Measurements from ENCODE around the gene TSBP1.

The TSBP1 gene

DNA sequence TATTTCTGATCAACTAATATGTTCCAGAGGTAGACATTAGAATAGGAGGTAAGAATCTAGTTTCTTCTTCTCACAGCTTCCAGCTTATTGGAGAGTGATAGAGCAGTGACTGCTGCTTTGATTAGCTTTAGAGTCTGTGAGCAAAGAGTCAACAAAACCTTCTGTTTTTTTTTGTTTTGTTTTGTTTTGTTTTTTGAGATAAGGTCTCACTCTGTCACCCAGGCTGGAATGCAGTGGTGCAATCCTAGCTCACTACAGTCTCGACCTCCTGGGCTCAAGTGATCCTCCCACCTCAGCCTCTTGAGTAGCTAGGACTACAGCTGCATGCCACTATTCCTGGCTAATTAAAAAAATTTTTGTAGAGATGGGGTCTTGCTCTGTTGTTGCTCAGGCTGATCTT, 39.3 kb downstream of the TSBP1 start:
- Histone ChIP-seq H4K20me1 (ENCODE audit: low read depth, low read length) (no peaks in the 10 kb centered on the region), H3K79me2 (ENCODE audit: insufficient read depth, low read length) (no peaks in the 10 kb centered on the region), H3K27me3 (ENCODE audit: low read length) (no peaks in the 10 kb centered on the region), H3K4me3 (ENCODE audit: insufficient read depth, low read length, poor library complexity, severe bottlenecking) (no peak overlapping the region), H3K9me3 (ENCODE audit: insufficient read depth, low read length) (no peaks in the 10 kb centered on the region), H3K4me2 (ENCODE audit: low read depth, low read length, poor library complexity, severe bottlenecking) (no peak overlapping the region), H3K36me3 (ENCODE audit: low read length) (no peaks in the 10 kb centered on the region), H3F3A (ENCODE audit: insufficient read depth) (no peaks in the 10 kb centered on the region), H2AFZ (ENCODE audit: low read depth, low read length, severe bottlenecking) (no peak overlapping the region), H3K9me2 (replicated peaks; ENCODE audit: insufficient read depth, low read length) (no peaks in the 10 kb centered on the region), H3K27ac (ENCODE audit: low read depth, low read length) (no peak overlapping the region), H3K9ac (ENCODE audit: low read length) (no peak overlapping the region)
- no peak for TF ChIP-seq EZH2phosphoT487 (conservative IDR thresholded peaks at IDR 0.05; ENCODE audit: low read length)
- TF ChIP-seq, protein P1, sequence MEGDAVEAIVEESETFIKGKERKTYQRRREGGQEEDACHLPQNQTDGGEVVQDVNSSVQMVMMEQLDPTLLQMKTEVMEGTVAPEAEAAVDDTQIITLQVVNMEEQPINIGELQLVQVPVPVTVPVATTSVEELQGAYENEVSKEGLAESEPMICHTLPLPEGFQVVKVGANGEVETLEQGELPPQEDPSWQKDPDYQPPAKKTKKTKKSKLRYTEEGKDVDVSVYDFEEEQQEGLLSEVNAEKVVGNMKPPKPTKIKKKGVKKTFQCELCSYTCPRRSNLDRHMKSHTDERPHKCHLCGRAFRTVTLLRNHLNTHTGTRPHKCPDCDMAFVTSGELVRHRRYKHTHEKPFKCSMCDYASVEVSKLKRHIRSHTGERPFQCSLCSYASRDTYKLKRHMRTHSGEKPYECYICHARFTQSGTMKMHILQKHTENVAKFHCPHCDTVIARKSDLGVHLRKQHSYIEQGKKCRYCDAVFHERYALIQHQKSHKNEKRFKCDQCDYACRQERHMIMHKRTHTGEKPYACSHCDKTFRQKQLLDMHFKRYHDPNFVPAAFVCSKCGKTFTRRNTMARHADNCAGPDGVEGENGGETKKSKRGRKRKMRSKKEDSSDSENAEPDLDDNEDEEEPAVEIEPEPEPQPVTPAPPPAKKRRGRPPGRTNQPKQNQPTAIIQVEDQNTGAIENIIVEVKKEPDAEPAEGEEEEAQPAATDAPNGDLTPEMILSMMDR (IDR thresholded peaks at IDR 0.05; ENCODE audit: insufficient read depth, low read length, poor library complexity, severe bottlenecking) = no peak

DNA sequence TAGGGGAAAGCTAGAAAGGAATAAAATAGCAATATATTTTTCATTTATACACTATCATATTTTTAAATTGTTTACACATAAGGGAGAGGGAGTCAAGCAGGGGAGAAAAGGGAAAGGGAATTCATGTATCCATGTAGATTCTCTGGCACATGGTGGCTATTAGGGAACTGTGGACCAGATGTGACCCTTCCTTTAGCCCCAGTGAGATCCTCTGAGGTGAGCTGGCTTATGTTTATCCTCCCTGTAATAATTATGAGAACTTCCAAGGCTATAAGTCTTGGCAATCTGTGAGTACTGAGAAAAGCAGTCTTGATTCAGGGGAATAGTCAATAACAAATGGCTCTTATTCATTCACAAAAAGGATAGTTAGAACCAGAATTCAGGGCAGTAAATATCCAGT, 42.6 kb downstream of the TSBP1 start:
- no peaks in the 10 kb centered on the region for H3K79me2 ChIP-seq (ENCODE audit: insufficient read depth, low read length)
- no peak overlapping the region for H3K27ac ChIP-seq (ENCODE audit: low read depth, low read length)
- no peak overlapping the region for H3K4me2 ChIP-seq (ENCODE audit: low read depth, low read length, poor library complexity, severe bottlenecking)
- no peak for TF ChIP-seq EZH2phosphoT487 (conservative IDR thresholded peaks at IDR 0.05; ENCODE audit: low read length)
- TF ChIP-seq, protein P1 (IDR thresholded peaks at IDR 0.05; ENCODE audit: insufficient read depth, low read length, poor library complexity, severe bottlenecking) = no peak
- H3K9ac ChIP-seq (ENCODE audit: low read length) = no peak overlapping the region
- no peak overlapping the region for H2AFZ ChIP-seq (ENCODE audit: low read depth, low read length, severe bottlenecking)
- no peaks in the 10 kb centered on the region for H3K36me3 ChIP-seq (ENCODE audit: low read length)
- H3K4me3 ChIP-seq (ENCODE audit: insufficient read depth, low read length, poor library complexity, severe bottlenecking) = no peak overlapping the region
- H3K9me3 ChIP-seq (ENCODE audit: insufficient read depth, low read length) = no peaks in the 10 kb centered on the region
- H4K20me1 ChIP-seq (ENCODE audit: low read depth, low read length) = no peaks in the 10 kb centered on the region
- H3K9me2 ChIP-seq (replicated peaks; ENCODE audit: insufficient read depth, low read length) = no peaks in the 10 kb centered on the region
- H3K27me3 ChIP-seq (ENCODE audit: low read length) = no peaks in the 10 kb centered on the region
- H3F3A ChIP-seq (ENCODE audit: insufficient read depth) = no peaks in the 10 kb centered on the region

DNA sequence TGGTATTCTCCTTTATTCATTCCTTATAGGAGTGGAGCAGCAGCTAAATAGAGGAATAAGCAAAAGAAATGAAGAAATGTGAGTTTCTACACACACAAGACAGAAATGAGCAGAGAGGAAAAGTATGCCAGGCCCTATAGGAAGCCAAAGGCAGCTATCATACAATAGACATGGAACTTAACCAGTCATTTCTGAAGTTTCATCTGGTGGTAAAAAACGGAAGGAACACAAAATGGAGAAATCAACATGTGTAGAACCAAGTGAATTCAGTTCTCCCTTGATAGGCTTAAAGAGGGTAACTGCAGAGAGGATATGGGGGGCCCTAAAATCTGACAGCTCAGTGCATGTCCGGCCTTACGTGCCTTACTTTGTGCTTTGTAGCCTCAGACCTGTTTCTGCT, 44.6 kb downstream of the TSBP1 start:
- Histone ChIP-seq H3K4me2 (ENCODE audit: low read depth, low read length, poor library complexity, severe bottlenecking) (no peak overlapping the region), H4K20me1 (ENCODE audit: low read depth, low read length) (no peaks in the 10 kb centered on the region), H3K79me2 (ENCODE audit: insufficient read depth, low read length) (no peaks in the 10 kb centered on the region), H3K27ac (ENCODE audit: low read depth, low read length) (no peak overlapping the region), H3K27me3 (ENCODE audit: low read length) (no peaks in the 10 kb centered on the region), H2AFZ (ENCODE audit: low read depth, low read length, severe bottlenecking) (no peak overlapping the region), H3F3A (ENCODE audit: insufficient read depth) (no peaks in the 10 kb centered on the region), H3K4me3 (ENCODE audit: insufficient read depth, low read length, poor library complexity, severe bottlenecking) (no peak overlapping the region), H3K36me3 (ENCODE audit: low read length) (no peaks in the 10 kb centered on the region), H3K9ac (ENCODE audit: low read length) (no peak overlapping the region), H3K9me3 (ENCODE audit: insufficient read depth, low read length) (no peaks in the 10 kb centered on the region), H3K9me2 (replicated peaks; ENCODE audit: insufficient read depth, low read length) (no peaks in the 10 kb centered on the region)
- TF ChIP-seq, protein P1 (IDR thresholded peaks at IDR 0.05; ENCODE audit: insufficient read depth, low read length, poor library complexity, severe bottlenecking) = no peak
- no peak for TF ChIP-seq EZH2phosphoT487 (conservative IDR thresholded peaks at IDR 0.05; ENCODE audit: low read length)
